ENCODE results near the gene PTPRB.
"Not testable (repeated sequence)": the region's sequence is repeated elsewhere in the genome, so short reads cannot be mapped to it uniquely, and the experiment has no call there.

PTPRB gene

DNA sequence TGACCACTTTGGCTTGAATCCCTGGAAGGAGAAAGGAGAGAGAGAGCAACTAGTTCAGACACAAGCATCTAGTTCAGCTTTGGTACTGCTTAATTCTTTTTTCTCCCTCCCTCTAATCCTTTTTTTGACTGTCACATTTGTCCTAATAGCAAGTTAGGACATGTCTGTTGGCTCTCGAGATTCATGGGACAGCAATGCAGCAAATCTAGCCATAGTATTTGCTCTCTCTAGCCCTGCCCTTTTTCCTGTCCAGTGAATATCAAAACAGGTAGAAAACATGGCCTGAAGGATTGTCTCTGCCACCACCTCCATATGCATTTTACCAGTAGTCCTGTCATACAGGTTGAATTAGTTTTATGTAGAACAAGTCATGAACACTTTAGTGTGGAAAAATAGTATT, 116.4 kb downstream of the PTPRB start:
- no peak overlapping the region for H3K4me3 ChIP-seq (ENCODE audit: low read depth, low read length)
- DNase-seq (ENCODE audit: low read depth), result no peak
- TF ChIP-seq, protein P1, sequence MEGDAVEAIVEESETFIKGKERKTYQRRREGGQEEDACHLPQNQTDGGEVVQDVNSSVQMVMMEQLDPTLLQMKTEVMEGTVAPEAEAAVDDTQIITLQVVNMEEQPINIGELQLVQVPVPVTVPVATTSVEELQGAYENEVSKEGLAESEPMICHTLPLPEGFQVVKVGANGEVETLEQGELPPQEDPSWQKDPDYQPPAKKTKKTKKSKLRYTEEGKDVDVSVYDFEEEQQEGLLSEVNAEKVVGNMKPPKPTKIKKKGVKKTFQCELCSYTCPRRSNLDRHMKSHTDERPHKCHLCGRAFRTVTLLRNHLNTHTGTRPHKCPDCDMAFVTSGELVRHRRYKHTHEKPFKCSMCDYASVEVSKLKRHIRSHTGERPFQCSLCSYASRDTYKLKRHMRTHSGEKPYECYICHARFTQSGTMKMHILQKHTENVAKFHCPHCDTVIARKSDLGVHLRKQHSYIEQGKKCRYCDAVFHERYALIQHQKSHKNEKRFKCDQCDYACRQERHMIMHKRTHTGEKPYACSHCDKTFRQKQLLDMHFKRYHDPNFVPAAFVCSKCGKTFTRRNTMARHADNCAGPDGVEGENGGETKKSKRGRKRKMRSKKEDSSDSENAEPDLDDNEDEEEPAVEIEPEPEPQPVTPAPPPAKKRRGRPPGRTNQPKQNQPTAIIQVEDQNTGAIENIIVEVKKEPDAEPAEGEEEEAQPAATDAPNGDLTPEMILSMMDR (IDR thresholded peaks at IDR 0.05; ENCODE audit: insufficient read depth, low read depth, low read length, missing control alignments), result no peak

DNA sequence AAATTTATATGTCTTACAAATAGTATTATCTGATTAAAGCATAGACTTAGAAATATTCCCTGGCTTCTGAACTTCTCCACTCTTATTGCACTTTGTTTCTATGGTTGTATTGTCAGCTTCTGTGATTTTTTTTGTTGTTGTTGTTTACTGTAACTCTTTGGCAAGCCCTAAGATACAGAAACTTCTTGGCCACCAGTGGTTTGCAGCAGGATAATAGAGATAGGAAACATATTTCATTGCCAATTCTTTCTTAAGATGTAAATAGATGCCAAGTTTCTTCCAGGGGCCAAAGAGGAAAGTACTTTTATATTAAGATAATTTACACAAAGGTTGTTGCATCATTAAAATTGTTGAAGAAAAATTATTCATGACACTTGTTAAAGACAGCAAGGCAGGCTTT, 123.8 kb downstream of the PTPRB start:
- H3K4me3 ChIP-seq (ENCODE audit: low read depth, low read length), result no peak overlapping the region
- TF ChIP-seq, protein P1 (IDR thresholded peaks at IDR 0.05; ENCODE audit: insufficient read depth, low read depth, low read length, missing control alignments), result no peak
- DNase-seq (ENCODE audit: low read depth), result no peak

DNA sequence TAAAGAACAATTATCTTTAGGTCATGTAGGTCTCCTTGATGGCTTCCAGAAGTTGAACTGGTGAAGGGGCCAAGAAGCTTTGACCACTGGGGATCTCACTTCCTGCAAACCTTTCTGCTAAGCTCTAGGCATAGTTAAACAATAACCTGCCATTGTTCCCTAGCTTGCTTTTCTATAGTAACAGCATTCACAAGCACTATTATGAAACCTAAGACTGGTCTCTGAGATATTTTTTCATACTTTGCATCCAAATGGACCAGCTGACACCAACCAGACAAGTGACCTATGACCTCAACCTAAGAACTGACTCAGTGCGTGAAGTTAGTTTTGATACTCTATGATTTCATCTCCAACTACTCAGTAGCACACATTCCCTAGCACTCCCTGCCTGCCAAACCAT, 129.1 kb downstream of the PTPRB start:
- DNase-seq (ENCODE audit: low read depth), result no peak
- TF ChIP-seq, protein P1 (IDR thresholded peaks at IDR 0.05; ENCODE audit: insufficient read depth, low read depth, low read length, missing control alignments), result no peak
- no peak overlapping the region for H3K4me3 ChIP-seq (ENCODE audit: low read depth, low read length)

DNA sequence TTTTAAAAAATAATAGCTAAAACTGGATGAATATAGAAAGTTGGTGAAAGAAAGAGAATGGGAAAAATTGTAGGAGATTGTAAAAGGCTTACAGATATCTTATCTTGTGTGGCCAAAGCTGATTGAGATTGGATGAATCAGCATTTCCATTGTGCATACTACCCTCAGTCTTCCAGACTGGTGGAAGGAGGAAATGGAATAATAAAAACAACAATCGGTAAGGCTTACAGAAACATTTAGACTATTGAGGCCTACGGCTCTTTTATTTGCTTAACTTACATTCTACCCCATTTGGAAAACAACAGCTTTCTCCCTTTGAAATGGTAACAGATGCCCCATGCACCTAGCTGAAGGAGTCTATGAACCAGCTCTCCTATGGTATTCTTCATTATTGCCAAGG, 129.8 kb downstream of the PTPRB start:
- no peak overlapping the region for H3K4me3 ChIP-seq (ENCODE audit: low read depth, low read length)
- TF ChIP-seq, protein P1 (IDR thresholded peaks at IDR 0.05; ENCODE audit: insufficient read depth, low read depth, low read length, missing control alignments), result no peak
- DNase-seq (ENCODE audit: low read depth), result no peak

DNA sequence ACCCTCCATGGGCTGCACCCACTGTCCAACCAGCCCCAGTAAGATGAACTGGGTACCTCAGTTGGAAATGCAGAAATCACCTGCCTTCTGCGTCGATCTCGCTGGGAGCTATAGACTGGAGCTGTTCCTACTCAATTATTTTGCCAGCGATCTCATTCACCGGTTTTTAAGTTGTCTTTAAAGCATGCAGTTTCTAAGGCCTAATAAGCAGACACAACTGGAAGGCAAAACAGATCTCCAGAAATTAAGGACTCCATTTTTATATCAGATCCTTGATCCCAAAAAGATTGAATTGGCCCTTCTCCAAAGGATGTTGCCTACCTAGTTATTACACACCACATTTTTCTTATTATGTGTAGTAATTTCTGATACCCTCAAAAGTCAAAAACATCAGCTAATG, 139.7 kb downstream of the PTPRB start:
- no peak overlapping the region for H3K4me3 ChIP-seq (ENCODE audit: low read depth, low read length)
- TF ChIP-seq, protein P1 (IDR thresholded peaks at IDR 0.05; ENCODE audit: insufficient read depth, low read depth, low read length, missing control alignments), result no peak
- DNase-seq (ENCODE audit: low read depth), result no peak

DNA sequence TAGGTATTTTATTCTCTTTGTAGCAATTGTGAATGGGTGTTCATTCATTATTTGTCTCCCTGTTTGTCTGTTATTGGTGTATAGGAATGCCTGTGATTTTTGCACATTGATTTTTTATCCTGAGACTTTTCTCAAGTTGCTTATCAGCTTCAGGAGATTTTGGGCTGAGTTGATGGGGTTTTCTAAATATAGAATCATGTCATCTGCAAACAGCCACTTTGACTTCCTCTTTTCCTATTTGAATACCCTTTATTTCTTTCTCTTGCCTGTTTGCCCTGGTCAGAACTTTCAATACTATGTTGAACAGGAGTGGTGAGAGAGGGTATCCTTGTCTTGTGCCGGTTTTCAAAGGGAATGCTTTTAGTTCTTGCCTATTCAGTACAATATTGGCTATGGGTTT, 144.3 kb downstream of the PTPRB start:
- DNase-seq (ENCODE audit: low read depth); H3K4me3 ChIP-seq (ENCODE audit: low read depth, low read length): not testable (repeated sequence)

DNA sequence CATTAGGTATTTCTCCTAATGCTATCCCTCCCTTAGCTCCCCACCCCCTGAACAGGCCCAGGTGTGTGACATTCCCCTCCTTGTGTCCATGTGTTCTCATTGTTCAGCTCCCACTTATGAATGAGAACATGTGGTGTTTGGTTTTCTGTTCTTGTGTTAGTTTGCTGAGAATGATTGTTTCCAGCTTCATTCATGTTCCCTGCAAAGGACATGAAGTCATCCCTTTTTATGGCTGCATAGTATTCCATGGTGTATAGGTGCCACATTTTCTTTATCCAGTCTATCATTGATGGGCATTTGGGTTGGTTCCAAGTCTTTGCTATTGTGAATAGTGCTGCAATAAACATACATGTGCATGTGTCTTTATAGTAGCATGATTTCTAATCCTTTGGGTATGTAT, 146.3 kb downstream of the PTPRB start:
- not testable (repeated sequence) for DNase-seq (ENCODE audit: low read depth); H3K4me3 ChIP-seq (ENCODE audit: low read depth, low read length)

DNA sequence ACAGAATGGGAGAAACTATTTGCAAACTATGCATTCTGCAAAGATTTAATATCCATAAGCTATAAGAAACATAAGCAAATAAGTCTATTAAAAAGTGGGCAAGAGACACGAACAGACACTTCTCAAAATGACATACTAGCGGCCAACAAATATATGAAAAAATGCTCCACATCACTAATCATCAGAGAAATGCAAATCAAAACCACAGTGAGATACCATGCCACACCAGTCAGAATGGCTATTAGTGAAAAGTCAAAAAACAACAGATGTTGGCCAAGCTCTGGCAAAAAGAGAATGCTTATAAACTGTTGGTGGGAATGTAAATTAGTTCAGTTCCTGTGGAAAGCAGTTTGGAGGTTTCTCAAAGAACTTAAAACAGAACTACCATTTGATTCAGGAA, 149.8 kb downstream of the PTPRB start:
- peak; percentile 24 for DNase-seq (ENCODE audit: low read depth)
- no peak overlapping the region for H3K4me3 ChIP-seq (ENCODE audit: low read depth, low read length)
- TF ChIP-seq, protein P1 (IDR thresholded peaks at IDR 0.05; ENCODE audit: insufficient read depth, low read depth, low read length, missing control alignments), result no peak
